ENCODE measurements around the gene SNCAIP. TPM values are rescaled to one million over a fixed set of nuclear protein-coding genes. Genes with fewer than 3 reads are reported as not detected.

The SNCAIP gene
- total RNA-seq, 1 experiment from 2014 or later = 0.21 TPM

GRCh38 chr5:122391621-122392020, 79.6 kb downstream of the SNCAIP start:
- H3K27ac Mint-ChIP-seq (ENCODE audit: low read depth, unreplicated experiment) = no peak overlapping the region
- intact Hi-C loops (cut with micrococcal nuclease) = no loop called here
- no peak overlapping the region for H3K4me3 Mint-ChIP-seq (ENCODE audit: unreplicated experiment)
- ChIA-PET POLR2A (interaction anchor here (0.7 to 1.3 kb wide), 7 partner anchors 11 to 945 kb away, joined by 3 to 10 read pairs (median 3); no protein-coding TSS in a partner anchor), CTCF (interaction anchor here (0.9 to 1.9 kb wide), 4 partner anchors 24 to 195 kb away, joined by 3 to 9 read pairs (median 4); no protein-coding TSS in a partner anchor)
- no TSS peak for BruUV-seq (replicated peaks)
- no peaks in the 10 kb centered on the region for H3K9me3 Mint-ChIP-seq (ENCODE audit: unreplicated experiment)
- peaks cover 6% of the 10 kb centered on the region for H3K4me1 Mint-ChIP-seq (ENCODE audit: insufficient read depth, unreplicated experiment)
- no peaks in the 10 kb centered on the region for H3K27me3 Mint-ChIP-seq (ENCODE audit: insufficient read depth, unreplicated experiment)
- no peak for TF ChIP-seq CTCF (IDR thresholded peaks at IDR 0.05; ENCODE audit: unreplicated experiment)
- H3K36me3 Mint-ChIP-seq (ENCODE audit: insufficient read depth, unreplicated experiment) = no peaks in the 10 kb centered on the region
- DNase-seq (ENCODE audit: unreplicated experiment) = no peak

GRCh38 chr5:122392224-122392623, 80.2 kb downstream of the SNCAIP start:
- no peak overlapping the region for H3K4me3 Mint-ChIP-seq (ENCODE audit: unreplicated experiment)
- CTCF ChIA-PET = interaction anchor here (0.7 to 1.9 kb wide), 5 partner anchors 23 to 441 kb away, joined by 3 to 9 read pairs (median 4); no protein-coding TSS in a partner anchor
- H3K36me3 Mint-ChIP-seq (ENCODE audit: insufficient read depth, unreplicated experiment) = no peaks in the 10 kb centered on the region
- BruUV-seq (replicated peaks) = no TSS peak
- H3K27me3 Mint-ChIP-seq (ENCODE audit: insufficient read depth, unreplicated experiment) = no peaks in the 10 kb centered on the region
- peaks cover 6% of the 10 kb centered on the region for H3K4me1 Mint-ChIP-seq (ENCODE audit: insufficient read depth, unreplicated experiment)
- intact Hi-C loops (cut with micrococcal nuclease) = no loop called here
- DNase-seq (ENCODE audit: unreplicated experiment) = no peak
- no peak for TF ChIP-seq CTCF (IDR thresholded peaks at IDR 0.05; ENCODE audit: unreplicated experiment)
- H3K27ac Mint-ChIP-seq (ENCODE audit: low read depth, unreplicated experiment) = no peak overlapping the region
- POLR2A ChIA-PET = interaction anchor here (0.7 to 1.4 kb wide), 12 partner anchors 8 to 944 kb away, joined by 3 to 11 read pairs (median 4); no protein-coding TSS in a partner anchor
- no peaks in the 10 kb centered on the region for H3K9me3 Mint-ChIP-seq (ENCODE audit: unreplicated experiment)

- H3K4me3 Mint-ChIP-seq (ENCODE audit: unreplicated experiment) = no peak overlapping the region
- no peaks in the 10 kb centered on the region for H3K27me3 Mint-ChIP-seq (ENCODE audit: insufficient read depth, unreplicated experiment)
- no peak overlapping the region for H3K27ac Mint-ChIP-seq (ENCODE audit: low read depth, unreplicated experiment)
- CTCF ChIA-PET = interaction anchor here (0.7 to 1.9 kb wide), 3 partner anchors 22 to 442 kb away, joined by 3 to 9 read pairs (median 3); no protein-coding TSS in a partner anchor
- H3K4me1 Mint-ChIP-seq (ENCODE audit: insufficient read depth, unreplicated experiment) = peaks cover 6% of the 10 kb centered on the region
- BruUV-seq (replicated peaks) = no TSS peak
- intact Hi-C loops (cut with micrococcal nuclease) = no loop called here
- POLR2A ChIA-PET = interaction anchor here (1.0 to 1.4 kb wide), 8 partner anchors 8 to 271 kb away, joined by 3 to 11 read pairs (median 4); no protein-coding TSS in a partner anchor
- H3K9me3 Mint-ChIP-seq (ENCODE audit: unreplicated experiment) = no peaks in the 10 kb centered on the region
- DNase-seq (ENCODE audit: unreplicated experiment) = peak; percentile 88
- H3K36me3 Mint-ChIP-seq (ENCODE audit: insufficient read depth, unreplicated experiment) = no peaks in the 10 kb centered on the region
- no peak for TF ChIP-seq CTCF (IDR thresholded peaks at IDR 0.05; ENCODE audit: unreplicated experiment)
Measured at GRCh38 chr5:122392824-122393223, 80.8 kb downstream of the SNCAIP start.

DNA sequence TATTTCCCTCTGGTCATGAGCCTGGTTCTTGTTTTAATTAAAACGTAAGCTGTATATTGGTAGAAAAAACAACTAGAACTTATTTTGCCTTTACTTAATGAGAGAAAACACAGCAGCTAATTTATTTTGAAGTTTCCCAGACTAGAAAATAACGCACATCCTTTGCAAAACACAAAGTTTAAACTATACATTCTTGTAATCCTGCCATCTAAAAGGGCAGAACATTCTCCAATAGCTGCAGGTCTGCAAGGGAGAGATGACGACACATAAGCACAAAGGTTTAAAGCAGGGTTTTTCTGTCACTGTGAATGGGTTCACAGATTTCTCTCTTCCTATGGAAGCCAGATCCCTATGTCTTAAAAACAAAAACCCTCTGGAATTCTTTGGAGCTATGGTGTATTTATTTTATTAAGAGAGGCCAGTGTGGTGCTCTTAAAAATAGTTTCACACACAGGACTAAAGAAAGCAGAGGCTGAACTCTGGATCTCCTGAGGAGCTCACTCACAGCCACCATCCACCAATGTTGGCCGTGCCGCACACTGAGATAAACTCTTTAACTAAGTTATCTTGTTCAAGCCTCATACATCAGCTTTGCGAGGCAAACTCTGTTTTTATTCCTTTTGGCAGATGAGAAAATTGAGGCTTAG, 82.4 kb downstream of the SNCAIP start:
- intact Hi-C loops (cut with micrococcal nuclease) = no loop called here
- ChIA-PET CTCF (interaction anchor here (0.6 to 1.7 kb wide), 7 partner anchors 9 to 198 kb away, joined by 3 to 10 read pairs (median 3); no protein-coding TSS in a partner anchor), POLR2A (interaction anchor here (0.6 to 1.4 kb wide), 5 partner anchors 8 to 273 kb away, joined by 3 to 6 read pairs (median 4); no protein-coding TSS in a partner anchor)
- no peak for DNase-seq (ENCODE audit: unreplicated experiment)
- Mint-ChIP-seq H3K36me3 (ENCODE audit: insufficient read depth, unreplicated experiment) (no peaks in the 10 kb centered on the region), H3K27me3 (ENCODE audit: insufficient read depth, unreplicated experiment) (no peaks in the 10 kb centered on the region), H3K27ac (ENCODE audit: low read depth, unreplicated experiment) (no peak overlapping the region), H3K4me1 (ENCODE audit: insufficient read depth, unreplicated experiment) (peaks cover 6% of the 10 kb centered on the region), H3K9me3 (ENCODE audit: unreplicated experiment) (no peaks in the 10 kb centered on the region), H3K4me3 (ENCODE audit: unreplicated experiment) (no peak overlapping the region)
- BruUV-seq (replicated peaks) = no TSS peak
- no peak for TF ChIP-seq CTCF (IDR thresholded peaks at IDR 0.05; ENCODE audit: unreplicated experiment)
